HG03095 (cell line): ENCODE results near the gene CERS6.

Source experiments
- ATAC-seq: cut with Tn5 transposase; IDR thresholded peaks from one replicate; pipeline ENCODE4 v1.9.1; 2021; ENCODE audit warnings: moderate library complexity; ENCODE audit not compliant: unreplicated experiment

CERS6 gene

GRCh38 chr2:168565112-168565511 is 109.0 kb downstream of the CERS6 start:
- ATAC-seq: no peak

- no peak for ATAC-seq
These were observed 109.4 kb downstream of the CERS6 start for GRCh38 chr2:168565512-168565911.

GRCh38 chr2:168566974-168567665 is 111.0 kb downstream of the CERS6 start:
- no peak for ATAC-seq

- no peak for ATAC-seq
These were observed 111.8 kb downstream of the CERS6 start for GRCh38 chr2:168567836-168568235.

GRCh38 chr2:168568476-168569267 is 112.6 kb downstream of the CERS6 start:
- no peak for ATAC-seq

- no peak for ATAC-seq
These were observed 115.0 kb downstream of the CERS6 start for GRCh38 chr2:168571061-168571460.

GRCh38 chr2:168573128-168573903 is 117.2 kb downstream of the CERS6 start:
- ATAC-seq: no peak

- no peak for ATAC-seq
These were observed 119.0 kb downstream of the CERS6 start for GRCh38 chr2:168574856-168575630.

GRCh38 chr2:168577885-168578284 is 121.8 kb downstream of the CERS6 start:
- ATAC-seq: no peak

GRCh38 chr2:168583064-168583709 is 127.1 kb downstream of the CERS6 start:
- ATAC-seq: peak; percentile 44

GRCh38 chr2:168583710-168584521 is 127.8 kb downstream of the CERS6 start:
- no peak for ATAC-seq

GRCh38 chr2:168584911-168585310 is 128.8 kb downstream of the CERS6 start:
- ATAC-seq: no peak

- ATAC-seq: no peak
These were observed 129.6 kb downstream of the CERS6 start for GRCh38 chr2:168585700-168586099.

GRCh38 chr2:168587307-168587706 is 131.2 kb downstream of the CERS6 start:
- no peak for ATAC-seq

GRCh38 chr2:168589236-168590211 is 133.5 kb downstream of the CERS6 start:
- no peak for ATAC-seq

GRCh38 chr2:168592181-168592831 is 136.2 kb downstream of the CERS6 start:
- no peak for ATAC-seq

GRCh38 chr2:168593713-168594112 is 137.6 kb downstream of the CERS6 start:
- ATAC-seq: no peak

GRCh38 chr2:168594778-168595177 is 138.7 kb downstream of the CERS6 start:
- ATAC-seq: peak; percentile 80
